Panc1 (cell line): ENCODE measurements around the gene PSME3. TPM values are rescaled to one million over a fixed set of nuclear protein-coding genes. Genes with fewer than 3 reads are reported as not detected.
"Not testable (repeated sequence)": the region's sequence is repeated elsewhere in the genome, so short reads cannot be mapped to it uniquely, and the experiment has no call there.

Source experiments
- ATAC-seq: fragments of 200-7000 bp; cut with Tn5 transposase; 2 replicates; pipeline ENCODE4 v1.9.1; 2020; ENCODE audit warnings: mild to moderate bottlenecking, moderate library complexity
- BruUV-seq: library from RNA; stranded (reverse); fragments of 400-500 nt; replicated peaks from 2 replicates; lab custom pipeline; 2021; lab: Mats Ljungman, UMichigan
- CTCF ChIA-PET: fragments of 300-600 bp; sonication (Branson Sonifier 250); formaldehyde crosslinking; loops from one replicate; lab custom pipeline; 2022; ENCODE audit warnings: antibody characterized with exemption; lab: Charles Lee
- POLR2A ChIA-PET: fragments of 300-600 bp; sonication (Branson Sonifier 250); formaldehyde crosslinking; loops from one replicate; lab custom pipeline; 2022; ENCODE audit warnings: antibody characterized with exemption; lab: Charles Lee
- DNase-seq: peaks from one replicate; pipeline ENCODE4 v3.0.0-alpha.2; 2010; ENCODE audit warnings: low read depth, low spot score
- H3K27ac ChIP-seq: 2 replicates; pipeline ENCODE4 v1.5.1; 2011; ENCODE audit warnings: mild to moderate bottlenecking, low read length, inconsistent platforms
- H3K27me3 ChIP-seq: fragments of 200-500 bp; sonication (Bioruptor generic); 2 replicates; pipeline ENCODE4 v1.6.0; 2014; ENCODE audit warnings: low read length, inconsistent platforms; ENCODE audit not compliant: control insufficient read depth, insufficient read depth
- H3K36me3 ChIP-seq: fragments of 200-500 bp; sonication (Bioruptor generic); 2 replicates; pipeline ENCODE4 v1.5.1; 2014; ENCODE audit warnings: inconsistent platforms, mild to moderate bottlenecking, low read length, moderate library complexity; ENCODE audit not compliant: control insufficient read depth, insufficient read depth
- H3K4me1 ChIP-seq: 2 replicates; pipeline ENCODE4 v1.5.1; 2011; ENCODE audit warnings: inconsistent platforms, mild to moderate bottlenecking, low read length, moderate library complexity; ENCODE audit not compliant: control insufficient read depth, insufficient read depth
- H3K4me3 ChIP-seq, 2 experiments: 2 replicates each; pipeline ENCODE4 v1.5.1; 2011 to 2012; ENCODE audit warnings: low read depth in 2 of 2, low read length in 2 of 2, mild to moderate bottlenecking in 2 of 2, inconsistent platforms in 1 of 2, moderate library complexity in 1 of 2
- H3K9me3 ChIP-seq: fragments of 200-500 bp; sonication (Bioruptor generic); 2 replicates; pipeline ENCODE4 v1.5.1; 2014; ENCODE audit warnings: low read depth, mild to moderate bottlenecking, inconsistent platforms, low read length, moderate library complexity; ENCODE audit not compliant: control insufficient read depth, insufficient read depth
- POLR2AphosphoS5 ChIP-seq: IDR thresholded peaks from 2 replicates; pipeline ENCODE4 v1.6.1; 2012; ENCODE audit warnings: mild to moderate bottlenecking, low read depth, low read length, moderate library complexity
- SIN3A ChIP-seq: IDR thresholded peaks from 2 replicates; pipeline ENCODE4 v1.6.1; 2012; ENCODE audit warnings: low read depth, mild to moderate bottlenecking, low read length, moderate library complexity, borderline replicate concordance; ENCODE audit not compliant: insufficient read depth
- TCF7L2 ChIP-seq: IDR thresholded peaks from 2 replicates; pipeline ENCODE4 v1.6.1; 2011; ENCODE audit warnings: mild to moderate bottlenecking, low read depth, low read length, inconsistent platforms
- in situ Hi-C: cut with HindIII; loops from 2 replicates; pipeline ENCODE4 v1.10.0; 2016; ENCODE audit warnings: low sequenced_read_pairs, low pct_unique_long_range_greater_than_20kb
- intact Hi-C: fragments of 100-400 bp; cut with micrococcal nuclease; formaldehyde crosslinking; loops from one replicate; pipeline ENCODE4 v1.10.0; 2022; ENCODE audit not compliant: unreplicated experiment
- total RNA-seq: library from RNA; stranded (reverse); gene quantifications from one replicate; pipeline ENCODE4 v1.2.1, GENCODE V29; 2021; ENCODE audit not compliant: unreplicated experiment
- TF ChIP-seq, protein P1 (sequence below), 2 experiments: IDR thresholded peaks; 2 replicates each; pipeline ENCODE4 v1.6.1; 2011 to 2012; ENCODE audit warnings: low read depth in 2 of 2, control low read depth in 1 of 2, low read length in 1 of 2, mild to moderate bottlenecking in 1 of 2, moderate library complexity in 1 of 2; ENCODE audit not compliant: insufficient read depth in 1 of 2
- TF ChIP-seq, protein P2 (sequence below): fragments of 450-650 bp; IDR thresholded peaks from 2 replicates; pipeline ENCODE4 v1.5.1; 2017; ENCODE audit warnings: mild to moderate bottlenecking

PSME3 gene
- total RNA-seq, 1 experiment from 2014 or later, result 110 TPM

DNA sequence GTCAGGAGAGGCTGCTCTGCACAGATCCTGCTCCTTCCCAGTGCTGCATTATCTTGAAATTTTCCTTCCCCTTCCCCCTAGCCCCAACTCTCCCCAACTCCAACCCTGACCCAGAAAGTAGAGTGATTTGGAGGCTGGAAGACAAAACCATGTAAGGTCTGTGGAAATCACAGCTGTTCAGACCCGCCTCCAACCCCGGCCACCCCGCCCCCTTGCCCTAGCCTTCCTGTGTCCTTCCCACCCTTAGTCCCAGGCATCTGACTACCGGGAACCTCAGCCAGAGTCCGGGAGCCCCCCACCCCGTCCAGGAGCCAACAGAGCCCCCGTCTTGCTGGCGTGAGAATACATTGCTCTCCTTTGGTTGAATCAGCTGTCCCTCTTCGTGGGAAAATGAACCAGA is 17.8 kb downstream of the PSME3 start, which contains the start of gene AOC3:
Gene AOC3 (plus strand): TSS at position 246 of the 400 bp plus-strand sequence. CDS start 145 bp downstream, at position 391.
- intact Hi-C loops, result no loop called here
- Histone ChIP-seq H3K9me3 (no peaks in the 10 kb centered on the region), H3K4me1 (no peaks in the 10 kb centered on the region), H3K27ac (no peak within 1 kb of the TSS), H3K36me3 (no peaks in the 10 kb centered on the region), H3K4me3 (no peak within 1 kb of the TSS), H3K27me3 (no peaks in the 10 kb centered on the region)
- TF ChIP-seq SIN3A (no peak), POLR2AphosphoS5 (no peak), TCF7L2 (no peak)
- TF ChIP-seq, protein P1, sequence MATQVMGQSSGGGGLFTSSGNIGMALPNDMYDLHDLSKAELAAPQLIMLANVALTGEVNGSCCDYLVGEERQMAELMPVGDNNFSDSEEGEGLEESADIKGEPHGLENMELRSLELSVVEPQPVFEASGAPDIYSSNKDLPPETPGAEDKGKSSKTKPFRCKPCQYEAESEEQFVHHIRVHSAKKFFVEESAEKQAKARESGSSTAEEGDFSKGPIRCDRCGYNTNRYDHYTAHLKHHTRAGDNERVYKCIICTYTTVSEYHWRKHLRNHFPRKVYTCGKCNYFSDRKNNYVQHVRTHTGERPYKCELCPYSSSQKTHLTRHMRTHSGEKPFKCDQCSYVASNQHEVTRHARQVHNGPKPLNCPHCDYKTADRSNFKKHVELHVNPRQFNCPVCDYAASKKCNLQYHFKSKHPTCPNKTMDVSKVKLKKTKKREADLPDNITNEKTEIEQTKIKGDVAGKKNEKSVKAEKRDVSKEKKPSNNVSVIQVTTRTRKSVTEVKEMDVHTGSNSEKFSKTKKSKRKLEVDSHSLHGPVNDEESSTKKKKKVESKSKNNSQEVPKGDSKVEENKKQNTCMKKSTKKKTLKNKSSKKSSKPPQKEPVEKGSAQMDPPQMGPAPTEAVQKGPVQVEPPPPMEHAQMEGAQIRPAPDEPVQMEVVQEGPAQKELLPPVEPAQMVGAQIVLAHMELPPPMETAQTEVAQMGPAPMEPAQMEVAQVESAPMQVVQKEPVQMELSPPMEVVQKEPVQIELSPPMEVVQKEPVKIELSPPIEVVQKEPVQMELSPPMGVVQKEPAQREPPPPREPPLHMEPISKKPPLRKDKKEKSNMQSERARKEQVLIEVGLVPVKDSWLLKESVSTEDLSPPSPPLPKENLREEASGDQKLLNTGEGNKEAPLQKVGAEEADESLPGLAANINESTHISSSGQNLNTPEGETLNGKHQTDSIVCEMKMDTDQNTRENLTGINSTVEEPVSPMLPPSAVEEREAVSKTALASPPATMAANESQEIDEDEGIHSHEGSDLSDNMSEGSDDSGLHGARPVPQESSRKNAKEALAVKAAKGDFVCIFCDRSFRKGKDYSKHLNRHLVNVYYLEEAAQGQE (IDR thresholded peaks at IDR 0.05; ENCODE audit: insufficient read depth in 1 of 2, low read depth in 2 of 2, low read length in 1 of 2), result no peak
- TF ChIP-seq, protein P2, sequence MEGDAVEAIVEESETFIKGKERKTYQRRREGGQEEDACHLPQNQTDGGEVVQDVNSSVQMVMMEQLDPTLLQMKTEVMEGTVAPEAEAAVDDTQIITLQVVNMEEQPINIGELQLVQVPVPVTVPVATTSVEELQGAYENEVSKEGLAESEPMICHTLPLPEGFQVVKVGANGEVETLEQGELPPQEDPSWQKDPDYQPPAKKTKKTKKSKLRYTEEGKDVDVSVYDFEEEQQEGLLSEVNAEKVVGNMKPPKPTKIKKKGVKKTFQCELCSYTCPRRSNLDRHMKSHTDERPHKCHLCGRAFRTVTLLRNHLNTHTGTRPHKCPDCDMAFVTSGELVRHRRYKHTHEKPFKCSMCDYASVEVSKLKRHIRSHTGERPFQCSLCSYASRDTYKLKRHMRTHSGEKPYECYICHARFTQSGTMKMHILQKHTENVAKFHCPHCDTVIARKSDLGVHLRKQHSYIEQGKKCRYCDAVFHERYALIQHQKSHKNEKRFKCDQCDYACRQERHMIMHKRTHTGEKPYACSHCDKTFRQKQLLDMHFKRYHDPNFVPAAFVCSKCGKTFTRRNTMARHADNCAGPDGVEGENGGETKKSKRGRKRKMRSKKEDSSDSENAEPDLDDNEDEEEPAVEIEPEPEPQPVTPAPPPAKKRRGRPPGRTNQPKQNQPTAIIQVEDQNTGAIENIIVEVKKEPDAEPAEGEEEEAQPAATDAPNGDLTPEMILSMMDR, result no peak
- ATAC-seq, result no peak
- no TSS peak for BruUV-seq
- CTCF ChIA-PET, result no interaction called here
- no peak for DNase-seq
- in situ Hi-C loops, result no loop called here
- POLR2A ChIA-PET, result no interaction called here

DNA sequence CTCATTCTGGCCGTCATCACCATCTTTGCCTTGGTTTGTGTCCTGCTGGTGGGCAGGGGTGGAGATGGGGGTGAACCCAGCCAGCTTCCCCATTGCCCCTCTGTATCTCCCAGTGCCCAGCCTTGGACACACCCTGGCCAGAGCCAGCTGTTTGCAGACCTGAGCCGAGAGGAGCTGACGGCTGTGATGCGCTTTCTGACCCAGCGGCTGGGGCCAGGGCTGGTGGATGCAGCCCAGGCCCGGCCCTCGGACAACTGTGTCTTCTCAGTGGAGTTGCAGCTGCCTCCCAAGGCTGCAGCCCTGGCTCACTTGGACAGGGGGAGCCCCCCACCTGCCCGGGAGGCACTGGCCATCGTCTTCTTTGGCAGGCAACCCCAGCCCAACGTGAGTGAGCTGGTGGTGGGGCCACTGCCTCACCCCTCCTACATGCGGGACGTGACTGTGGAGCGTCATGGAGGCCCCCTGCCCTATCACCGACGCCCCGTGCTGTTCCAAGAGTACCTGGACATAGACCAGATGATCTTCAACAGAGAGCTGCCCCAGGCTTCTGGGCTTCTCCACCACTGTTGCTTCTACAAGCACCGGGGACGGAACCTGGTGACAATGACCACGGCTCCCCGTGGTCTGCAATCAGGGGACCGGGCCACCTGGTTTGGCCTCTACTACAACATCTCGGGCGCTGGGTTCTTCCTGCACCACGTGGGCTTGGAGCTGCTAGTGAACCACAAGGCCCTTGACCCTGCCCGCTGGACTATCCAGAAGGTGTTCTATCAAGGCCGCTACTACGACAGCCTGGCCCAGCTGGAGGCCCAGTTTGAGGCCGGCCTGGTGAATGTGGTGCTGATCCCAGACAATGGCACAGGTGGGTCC is 18.4 kb downstream of the PSME3 start:
- H3K36me3 ChIP-seq, H3K4me1 ChIP-seq, H3K27me3 ChIP-seq, CTCF ChIA-PET, DNase-seq, H3K4me3 ChIP-seq, BruUV-seq, POLR2A ChIA-PET, in situ Hi-C loops, intact Hi-C loops, H3K27ac ChIP-seq, ATAC-seq, H3K9me3 ChIP-seq: not testable (repeated sequence)

DNA sequence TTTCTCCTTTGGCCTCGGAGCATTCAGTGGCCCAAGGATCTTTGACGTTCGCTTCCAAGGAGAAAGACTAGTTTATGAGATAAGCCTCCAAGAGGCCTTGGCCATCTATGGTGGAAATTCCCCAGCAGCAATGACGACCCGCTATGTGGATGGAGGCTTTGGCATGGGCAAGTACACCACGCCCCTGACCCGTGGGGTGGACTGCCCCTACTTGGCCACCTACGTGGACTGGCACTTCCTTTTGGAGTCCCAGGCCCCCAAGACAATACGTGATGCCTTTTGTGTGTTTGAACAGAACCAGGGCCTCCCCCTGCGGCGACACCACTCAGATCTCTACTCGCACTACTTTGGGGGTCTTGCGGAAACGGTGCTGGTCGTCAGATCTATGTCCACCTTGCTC is 19.2 kb downstream of the PSME3 start:
- no peaks in the 10 kb centered on the region for H3K9me3 ChIP-seq
- no peak for TF ChIP-seq TCF7L2
- TF ChIP-seq, protein P1 (IDR thresholded peaks at IDR 0.05; ENCODE audit: insufficient read depth in 1 of 2, low read depth in 2 of 2, low read length in 1 of 2), result no peak
- TF ChIP-seq SIN3A, result no peak
- no peak for TF ChIP-seq POLR2AphosphoS5
- TF ChIP-seq, protein P2, result no peak
- H3K4me3 ChIP-seq, result no peak overlapping the region
- DNase-seq (no peak), ATAC-seq (no peak)
- ChIA-PET POLR2A (no interaction called here), CTCF (no interaction called here)
- intact Hi-C loops (no loop called here), in situ Hi-C loops (no loop called here)
- H3K36me3 ChIP-seq, result no peaks in the 10 kb centered on the region
- no peak overlapping the region for H3K27ac ChIP-seq
- BruUV-seq, result no TSS peak
- no peaks in the 10 kb centered on the region for H3K4me1 ChIP-seq
- no peaks in the 10 kb centered on the region for H3K27me3 ChIP-seq
